WTC11 (cell line): Measurements from ENCODE around the gene COL18A1. TPM values are rescaled to one million over a fixed set of nuclear protein-coding genes. Genes with fewer than 3 reads are reported as not detected.

Experiments used
- ATAC-seq: fragments of 200-7000 bp; cut with Tn5 transposase; 2 replicates; pipeline ENCODE4 v1.10.0; 2021; ENCODE audit warnings: mild to moderate bottlenecking, moderate library complexity
- CTCF ChIA-PET: fragments of 300-600 bp; sonication (Branson Sonifier 250); formaldehyde crosslinking; loops from one replicate; lab custom pipeline; 2021; ENCODE audit warnings: antibody characterized with exemption; lab: Charles Lee
- POLR2A ChIA-PET: fragments of 350-600 bp; sonication (Branson Sonifier 250); formaldehyde crosslinking; loops from one replicate; lab custom pipeline; 2021; ENCODE audit warnings: antibody characterized with exemption; lab: Charles Lee
- DNase-seq: peaks from one replicate; pipeline ENCODE4 v3.0.0; 2021; ENCODE audit warnings: low spot score
- H3K27ac Mint-ChIP-seq: 2 replicates; pipeline ENCODE4 v1.8.0; 2021; ENCODE audit warnings: mixed read lengths
- H3K27me3 Mint-ChIP-seq: 2 replicates; pipeline ENCODE4 v1.8.0; 2021; ENCODE audit warnings: low read depth, mild to moderate bottlenecking, moderate library complexity, mixed read lengths
- H3K36me3 Mint-ChIP-seq: 2 replicates; pipeline ENCODE4 v1.8.0; 2021; ENCODE audit warnings: mixed read lengths
- H3K4me1 Mint-ChIP-seq: 2 replicates; pipeline ENCODE4 v1.8.0; 2022; ENCODE audit warnings: mixed read lengths
- H3K4me3 Mint-ChIP-seq: 2 replicates; pipeline ENCODE4 v1.8.0; 2021; ENCODE audit warnings: mild to moderate bottlenecking, moderate library complexity, mixed read lengths
- H3K9me3 Mint-ChIP-seq: 2 replicates; pipeline ENCODE4 v1.8.0; 2021; ENCODE audit warnings: mixed read lengths
- ATF6 ChIP-seq: sonication (generic); formaldehyde crosslinking; IDR thresholded peaks from 2 replicates; pipeline ENCODE4 v1.8.1; 2023; ENCODE audit warnings: mild to moderate bottlenecking, missing genetic modification reagents
- CREB1 ChIP-seq: sonication (generic); formaldehyde crosslinking; IDR thresholded peaks from 2 replicates; pipeline ENCODE4 v1.8.0; 2023; ENCODE audit warnings: mild to moderate bottlenecking, missing genetic modification reagents
- FOXP1 ChIP-seq: sonication (generic); formaldehyde crosslinking; IDR thresholded peaks from 2 replicates; pipeline ENCODE4 v1.8.0; 2022; ENCODE audit warnings: missing genetic modification reagents, mild to moderate bottlenecking, moderate library complexity, borderline replicate concordance
- JAZF1 ChIP-seq: fragments of 250-450 bp; sonication (Bioruptor Pico); IDR thresholded peaks from 2 replicates; pipeline ENCODE4 v1.9.0; 2021; ENCODE audit warnings: moderate library complexity, mild to moderate bottlenecking, inconsistent platforms
- MAX ChIP-seq: sonication (generic); formaldehyde crosslinking; IDR thresholded peaks from 2 replicates; pipeline ENCODE4 v1.8.0; 2022; ENCODE audit warnings: mild to moderate bottlenecking, missing genetic modification reagents
- NFYB ChIP-seq: sonication (generic); formaldehyde crosslinking; conservative IDR thresholded peaks from 2 replicates; pipeline ENCODE4 v1.8.0; 2022; ENCODE audit warnings: low read depth, missing genetic modification reagents
- PREB ChIP-seq: sonication (generic); formaldehyde crosslinking; IDR thresholded peaks from 2 replicates; pipeline ENCODE4 v1.8.1; 2022; ENCODE audit warnings: mild to moderate bottlenecking, missing genetic modification reagents, moderate library complexity, borderline replicate concordance
- SP1 ChIP-seq: sonication (generic); formaldehyde crosslinking; conservative IDR thresholded peaks from 2 replicates; pipeline ENCODE4 v1.8.1; 2022; ENCODE audit warnings: missing genetic modification reagents
- ZNF121 ChIP-seq: sonication (generic); formaldehyde crosslinking; IDR thresholded peaks from 2 replicates; pipeline ENCODE4 v1.8.0; 2023; ENCODE audit warnings: missing genetic modification reagents
- total RNA-seq: library from RNA; stranded (reverse); gene quantifications from 3 replicates; pipeline ENCODE4 v1.2.3, GENCODE V29; 2021
- TF ChIP-seq, protein P1 (sequence below): sonication (generic); formaldehyde crosslinking; conservative IDR thresholded peaks from 2 replicates; pipeline ENCODE4 v1.8.1; 2023; ENCODE audit warnings: mild to moderate bottlenecking, low read depth, missing genetic modification reagents, moderate library complexity
- TF ChIP-seq, protein P2 (sequence below): sonication (generic); formaldehyde crosslinking; IDR thresholded peaks from 2 replicates; pipeline ENCODE4 v1.8.1; 2023; ENCODE audit warnings: mild to moderate bottlenecking, missing genetic modification reagents, moderate library complexity
- TF ChIP-seq, protein P3 (sequence below): sonication (generic); formaldehyde crosslinking; IDR thresholded peaks from 2 replicates; pipeline ENCODE4 v1.8.0; 2023; ENCODE audit warnings: missing genetic modification reagents
- TF ChIP-seq, protein P4 (sequence below): sonication (generic); formaldehyde crosslinking; IDR thresholded peaks from 2 replicates; pipeline ENCODE4 v1.8.1; 2023; ENCODE audit warnings: mild to moderate bottlenecking, missing genetic modification reagents

COL18A1 gene
- total RNA-seq, 1 experiment from 2014 or later = 231 TPM

GRCh38 chr21:45543371-45543709, 138.4 kb downstream of the COL18A1 start:
- no peak for TF ChIP-seq ATF6 (CRISPR knock-in tag)
- TF ChIP-seq SP1 = 0 out of 2 replicates have a peak, but pooled peaks have one; percentile 14
- DNase-seq = no peak
- H3K27ac Mint-ChIP-seq = no peak overlapping the region

DNA sequence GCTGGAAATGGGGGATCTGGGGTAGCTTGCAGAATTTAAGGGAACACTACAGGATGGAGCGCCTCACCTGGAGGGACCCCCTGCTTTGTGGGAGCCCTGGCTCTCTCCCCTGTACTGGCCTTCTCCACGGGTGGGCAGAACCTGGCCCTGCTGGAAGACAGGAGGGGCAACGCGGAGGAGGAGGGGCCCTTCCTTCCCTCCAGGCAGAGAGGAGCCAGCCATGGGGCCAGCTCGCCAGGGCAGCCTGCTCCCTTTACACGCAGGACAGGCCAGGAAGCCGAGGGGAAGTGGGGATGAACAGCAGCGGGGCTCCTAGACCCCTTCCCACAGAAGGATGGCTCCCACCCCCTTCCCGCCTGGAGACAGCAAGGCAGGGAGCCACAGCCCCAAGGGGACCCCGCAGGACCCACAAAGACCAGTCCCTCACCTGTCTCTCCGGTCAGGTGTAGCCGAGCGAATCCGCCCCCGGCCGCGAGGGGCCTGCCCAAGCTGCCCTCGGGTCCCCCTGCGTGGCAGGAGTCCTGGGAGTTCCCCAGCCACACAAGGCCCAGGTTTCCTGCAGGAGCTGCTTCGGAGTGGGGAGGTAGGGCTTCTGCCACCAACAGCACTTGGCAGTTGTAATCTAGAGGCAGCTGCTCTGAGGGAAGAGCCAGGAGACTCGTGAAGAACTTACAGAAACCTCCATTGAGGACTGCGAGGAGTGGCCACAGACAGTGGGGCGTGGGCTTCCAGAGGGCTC, 138.9 kb downstream of the COL18A1 start:
- ChIA-PET POLR2A (no interaction called here), CTCF (interaction anchor here (1.2 to 2.7 kb wide), 3 partner anchors 12 to 277 kb away, joined by 4 to 15 read pairs (median 7); no protein-coding TSS in a partner anchor)
- TF ChIP-seq MAX (CRISPR knock-in tag) = no peak
- no peak for TF ChIP-seq NFYB (CRISPR knock-in tag)
- no peak for TF ChIP-seq ZNF121 (CRISPR knock-in tag)
- TF ChIP-seq JAZF1 (CRISPR knock-in tag) = no peak
- TF ChIP-seq PREB (CRISPR knock-in tag) = no peak
- TF ChIP-seq FOXP1 (CRISPR knock-in tag) = no peak
- TF ChIP-seq, protein P1, sequence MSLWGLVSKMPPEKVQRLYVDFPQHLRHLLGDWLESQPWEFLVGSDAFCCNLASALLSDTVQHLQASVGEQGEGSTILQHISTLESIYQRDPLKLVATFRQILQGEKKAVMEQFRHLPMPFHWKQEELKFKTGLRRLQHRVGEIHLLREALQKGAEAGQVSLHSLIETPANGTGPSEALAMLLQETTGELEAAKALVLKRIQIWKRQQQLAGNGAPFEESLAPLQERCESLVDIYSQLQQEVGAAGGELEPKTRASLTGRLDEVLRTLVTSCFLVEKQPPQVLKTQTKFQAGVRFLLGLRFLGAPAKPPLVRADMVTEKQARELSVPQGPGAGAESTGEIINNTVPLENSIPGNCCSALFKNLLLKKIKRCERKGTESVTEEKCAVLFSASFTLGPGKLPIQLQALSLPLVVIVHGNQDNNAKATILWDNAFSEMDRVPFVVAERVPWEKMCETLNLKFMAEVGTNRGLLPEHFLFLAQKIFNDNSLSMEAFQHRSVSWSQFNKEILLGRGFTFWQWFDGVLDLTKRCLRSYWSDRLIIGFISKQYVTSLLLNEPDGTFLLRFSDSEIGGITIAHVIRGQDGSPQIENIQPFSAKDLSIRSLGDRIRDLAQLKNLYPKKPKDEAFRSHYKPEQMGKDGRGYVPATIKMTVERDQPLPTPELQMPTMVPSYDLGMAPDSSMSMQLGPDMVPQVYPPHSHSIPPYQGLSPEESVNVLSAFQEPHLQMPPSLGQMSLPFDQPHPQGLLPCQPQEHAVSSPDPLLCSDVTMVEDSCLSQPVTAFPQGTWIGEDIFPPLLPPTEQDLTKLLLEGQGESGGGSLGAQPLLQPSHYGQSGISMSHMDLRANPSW = no peak
- TF ChIP-seq, protein P2, sequence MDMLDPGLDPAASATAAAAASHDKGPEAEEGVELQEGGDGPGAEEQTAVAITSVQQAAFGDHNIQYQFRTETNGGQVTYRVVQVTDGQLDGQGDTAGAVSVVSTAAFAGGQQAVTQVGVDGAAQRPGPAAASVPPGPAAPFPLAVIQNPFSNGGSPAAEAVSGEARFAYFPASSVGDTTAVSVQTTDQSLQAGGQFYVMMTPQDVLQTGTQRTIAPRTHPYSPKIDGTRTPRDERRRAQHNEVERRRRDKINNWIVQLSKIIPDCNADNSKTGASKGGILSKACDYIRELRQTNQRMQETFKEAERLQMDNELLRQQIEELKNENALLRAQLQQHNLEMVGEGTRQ (CRISPR knock-in tag) = no peak
- TF ChIP-seq ATF6 (CRISPR knock-in tag) = no peak
- no peak for TF ChIP-seq CREB1 (CRISPR knock-in tag)
- TF ChIP-seq, protein P3, sequence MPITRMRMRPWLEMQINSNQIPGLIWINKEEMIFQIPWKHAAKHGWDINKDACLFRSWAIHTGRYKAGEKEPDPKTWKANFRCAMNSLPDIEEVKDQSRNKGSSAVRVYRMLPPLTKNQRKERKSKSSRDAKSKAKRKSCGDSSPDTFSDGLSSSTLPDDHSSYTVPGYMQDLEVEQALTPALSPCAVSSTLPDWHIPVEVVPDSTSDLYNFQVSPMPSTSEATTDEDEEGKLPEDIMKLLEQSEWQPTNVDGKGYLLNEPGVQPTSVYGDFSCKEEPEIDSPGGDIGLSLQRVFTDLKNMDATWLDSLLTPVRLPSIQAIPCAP = no peak
- TF ChIP-seq, protein P4, sequence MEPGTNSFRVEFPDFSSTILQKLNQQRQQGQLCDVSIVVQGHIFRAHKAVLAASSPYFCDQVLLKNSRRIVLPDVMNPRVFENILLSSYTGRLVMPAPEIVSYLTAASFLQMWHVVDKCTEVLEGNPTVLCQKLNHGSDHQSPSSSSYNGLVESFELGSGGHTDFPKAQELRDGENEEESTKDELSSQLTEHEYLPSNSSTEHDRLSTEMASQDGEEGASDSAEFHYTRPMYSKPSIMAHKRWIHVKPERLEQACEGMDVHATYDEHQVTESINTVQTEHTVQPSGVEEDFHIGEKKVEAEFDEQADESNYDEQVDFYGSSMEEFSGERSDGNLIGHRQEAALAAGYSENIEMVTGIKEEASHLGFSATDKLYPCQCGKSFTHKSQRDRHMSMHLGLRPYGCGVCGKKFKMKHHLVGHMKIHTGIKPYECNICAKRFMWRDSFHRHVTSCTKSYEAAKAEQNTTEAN (CRISPR knock-in tag) = no peak
- peaks cover 17% of the 10 kb centered on the region for H3K9me3 Mint-ChIP-seq
- H3K27ac Mint-ChIP-seq = no peak overlapping the region
- peaks cover 20% of the 10 kb centered on the region for H3K27me3 Mint-ChIP-seq
- H3K4me3 Mint-ChIP-seq = peak overlapping the region; percentile 52
- ATAC-seq (no peak; the same call in 1 of the 2 replicates), DNase-seq (peak; percentile 12)
- H3K36me3 Mint-ChIP-seq = no peaks in the 10 kb centered on the region
- H3K4me1 Mint-ChIP-seq = peaks cover 11% of the 10 kb centered on the region

More at GRCh38 chr21:45543371-45543709, 138.4 kb downstream of the COL18A1 start:
- Mint-ChIP-seq H3K27me3 (peaks cover 18% of the 10 kb centered on the region), H3K4me3 (peak overlapping the region; percentile 52), H3K36me3 (no peaks in the 10 kb centered on the region), H3K9me3 (peaks cover 17% of the 10 kb centered on the region), H3K4me1 (peaks cover 11% of the 10 kb centered on the region; the same call in 1 of the 2 replicates)
- CTCF ChIA-PET = interaction anchor here (0.6 to 2.7 kb wide), 4 partner anchors 13 to 344 kb away, joined by 4 to 15 read pairs (median 6); no protein-coding TSS in a partner anchor
- peak; percentile 7 for ATAC-seq
- POLR2A ChIA-PET = no interaction called here
